GM18909 (cell line): Measurements from ENCODE around the gene ODAD3.
"Not testable (repeated sequence)": the region's sequence is repeated elsewhere in the genome, so short reads cannot be mapped to it uniquely, and the experiment has no call there.

Experiments used
- ATAC-seq: cut with Tn5 transposase; IDR thresholded peaks from one replicate; pipeline ENCODE4 v1.9.1; 2021; ENCODE audit warnings: mild to moderate bottlenecking; ENCODE audit not compliant: unreplicated experiment, poor library complexity

Gene ODAD3

GRCh38 chr19:11461453-11461852, 26.5 kb upstream of the ODAD3 start:
- ATAC-seq, result no peak

- no peak for ATAC-seq
Measured at GRCh38 chr19:11460207-11460606, 25.3 kb upstream of the ODAD3 start.

GRCh38 chr19:11458912-11459311, 24.0 kb upstream of the ODAD3 start:
- ATAC-seq, result not testable (repeated sequence)

- ATAC-seq, result no peak
Measured at GRCh38 chr19:11458236-11458900, 23.4 kb upstream of the ODAD3 start.

- ATAC-seq, result no peak
Measured at GRCh38 chr19:11457831-11458230, 22.9 kb upstream of the ODAD3 start.

GRCh38 chr19:11457115-11457514, 22.2 kb upstream of the ODAD3 start:
- no peak for ATAC-seq

GRCh38 chr19:11456659-11457058, 21.7 kb upstream of the ODAD3 start:
- no peak for ATAC-seq

GRCh38 chr19:11455233-11455554, 20.3 kb upstream of the ODAD3 start:
- ATAC-seq, result not testable (repeated sequence)

GRCh38 chr19:11453468-11454341, 18.8 kb upstream of the ODAD3 start:
- ATAC-seq, result no peak

- ATAC-seq, result no peak
Measured at GRCh38 chr19:11452620-11453310, 17.8 kb upstream of the ODAD3 start.

- ATAC-seq, result no peak
Measured at GRCh38 chr19:11451871-11452619, 17.1 kb upstream of the ODAD3 start.

GRCh38 chr19:11451327-11451870, 16.5 kb upstream of the ODAD3 start:
- no peak for ATAC-seq

- no peak for ATAC-seq
Measured at GRCh38 chr19:11450570-11451326, 15.8 kb upstream of the ODAD3 start.

- no peak for ATAC-seq
Measured at GRCh38 chr19:11448923-11449554, 14.1 kb upstream of the ODAD3 start.

GRCh38 chr19:11448410-11448809, 13.5 kb upstream of the ODAD3 start:
- ATAC-seq, result no peak

- no peak for ATAC-seq
Measured at GRCh38 chr19:11447347-11448262, 12.7 kb upstream of the ODAD3 start.

GRCh38 chr19:11446652-11447301, 11.9 kb upstream of the ODAD3 start:
- ATAC-seq, result no peak

- ATAC-seq, result no peak
Measured at GRCh38 chr19:11446271-11446651, 11.3 kb upstream of the ODAD3 start.
